BJ (cell line): Measurements from ENCODE around the gene CAPN2. TPM values are rescaled to one million over a fixed set of nuclear protein-coding genes. Genes with fewer than 3 reads are reported as not detected.

Experiments
- CTCF ChIA-PET: fragments of 350-600 bp; formaldehyde crosslinking; extraction: SDS; loops from one replicate; lab custom pipeline; 2021; ENCODE audit warnings: antibody characterized with exemption, inconsistent platforms; lab: Yijun Ruan, JAX
- POLR2A ChIA-PET: fragments of 300-600 bp; sonication (Branson Sonifier 250); formaldehyde crosslinking; extraction: SDS; loops from one replicate; lab custom pipeline; 2021; ENCODE audit warnings: antibody characterized with exemption; lab: Charles Lee
- DNase-seq: peaks from one replicate; pipeline ENCODE4 v3.0.0-alpha.2; 2011; ENCODE audit warnings: low read depth
- H3K27me3 ChIP-seq: 2 replicates; pipeline ENCODE4 v1.6.0; 2011; ENCODE audit warnings: low read length; ENCODE audit not compliant: control insufficient read depth, insufficient read depth
- H3K36me3 ChIP-seq: 2 replicates; pipeline ENCODE4 v1.5.1; 2011; ENCODE audit warnings: low read length; ENCODE audit not compliant: control insufficient read depth, insufficient read depth
- H3K4me3 ChIP-seq: 2 replicates; pipeline ENCODE4 v1.5.1; 2011; ENCODE audit warnings: low read depth, mild to moderate bottlenecking, control low read depth, low read length
- CTCF ChIP-seq: IDR thresholded peaks from 2 replicates; pipeline ENCODE4 v1.5.1; 2011; ENCODE audit warnings: low read depth, mild to moderate bottlenecking, control low read depth, inconsistent platforms, low read length, moderate library complexity; ENCODE audit not compliant: insufficient read depth
- polyA plus RNA-seq: library from polyadenylated mRNA; depleted of rRNA; stranded (reverse); fragments of >200 nt; gene quantifications from 2 replicates; pipeline ENCODE4 v1.2.3, GENCODE V29; 2011

Gene CAPN2
- polyA plus RNA-seq, 1 experiment, result 222 TPM

GRCh38 chr1:223785808-223786207 lies 73.5 kb downstream of the CAPN2 start:
- ChIA-PET POLR2A (no interaction called here), CTCF (no interaction called here)
- no peak for TF ChIP-seq CTCF
- no peaks in the 10 kb centered on the region for H3K27me3 ChIP-seq
- peaks cover 9% of the 10 kb centered on the region for H3K36me3 ChIP-seq
- no peak for DNase-seq
- no peak overlapping the region for H3K4me3 ChIP-seq

GRCh38 chr1:223788746-223789415 lies 76.5 kb downstream of the CAPN2 start:
- Histone ChIP-seq H3K4me3 (no peak overlapping the region), H3K27me3 (no peaks in the 10 kb centered on the region), H3K36me3 (peaks cover 5% of the 10 kb centered on the region; the same call in 1 of the 2 replicates)
- ChIA-PET CTCF (no interaction called here), POLR2A (no interaction called here)
- TF ChIP-seq CTCF, result no peak
- DNase-seq, result no peak

GRCh38 chr1:223792046-223792445 lies 79.7 kb downstream of the CAPN2 start:
- DNase-seq, result no peak
- no peak for TF ChIP-seq CTCF
- Histone ChIP-seq H3K27me3 (no peaks in the 10 kb centered on the region), H3K4me3 (no peak overlapping the region), H3K36me3 (peaks cover 9% of the 10 kb centered on the region)
- CTCF ChIA-PET, result no interaction called here
- POLR2A ChIA-PET, result no interaction called here

GRCh38 chr1:223793716-223794115 lies 81.4 kb downstream of the CAPN2 start:
- no peak for TF ChIP-seq CTCF
- Histone ChIP-seq H3K36me3 (peaks cover 8% of the 10 kb centered on the region), H3K27me3 (no peaks in the 10 kb centered on the region), H3K4me3 (no peak overlapping the region)
- POLR2A ChIA-PET, result no interaction called here
- CTCF ChIA-PET, result no interaction called here
- DNase-seq, result no peak

GRCh38 chr1:223794136-223794880 lies 82.0 kb downstream of the CAPN2 start:
- POLR2A ChIA-PET, result no interaction called here
- CTCF ChIA-PET, result no interaction called here
- DNase-seq, result no peak

More at GRCh38 chr1:223794136-223794880, 82.0 kb downstream of the CAPN2 start:
- H3K36me3 ChIP-seq, result peaks cover 7% of the 10 kb centered on the region
- H3K4me3 ChIP-seq, result no peak overlapping the region
- no peaks in the 10 kb centered on the region for H3K27me3 ChIP-seq
- no peak for TF ChIP-seq CTCF
